B cell (primary cell): Measurements from ENCODE around the gene OR2T10.

Source experiments
- CTCF ChIP-seq: fragments of 200-600 bp; IDR thresholded peaks from one replicate; pipeline ENCODE4 v1.8.0; 2022; ENCODE audit warnings: antibody characterized with exemption, mild to moderate bottlenecking
- EZH2 ChIP-seq: IDR thresholded peaks from 2 replicates; pipeline ENCODE4 v1.6.1; 2012; ENCODE audit warnings: borderline replicate concordance, low read depth, mild to moderate bottlenecking, moderate library complexity, low read length; ENCODE audit not compliant: insufficient read depth, poor library complexity, severe bottlenecking

- TF ChIP-seq CTCF = no peak
- no peak for TF ChIP-seq EZH2
These were observed 27.7 kb upstream of the OR2T10 start for GRCh38 chr1:248625166-248625565.
